ENCODE measurements around the gene DPYSL4. TPM values are rescaled to one million over a fixed set of nuclear protein-coding genes. Genes with fewer than 3 reads are reported as not detected.

DPYSL4 gene
- total RNA-seq, 4 donors from 2014 or later: 0.79 TPM; not detected in 3

- no peak for TF ChIP-seq EP300 (IDR thresholded peaks at IDR 0.05; ENCODE audit: low read depth)
- TF ChIP-seq, protein P1, sequence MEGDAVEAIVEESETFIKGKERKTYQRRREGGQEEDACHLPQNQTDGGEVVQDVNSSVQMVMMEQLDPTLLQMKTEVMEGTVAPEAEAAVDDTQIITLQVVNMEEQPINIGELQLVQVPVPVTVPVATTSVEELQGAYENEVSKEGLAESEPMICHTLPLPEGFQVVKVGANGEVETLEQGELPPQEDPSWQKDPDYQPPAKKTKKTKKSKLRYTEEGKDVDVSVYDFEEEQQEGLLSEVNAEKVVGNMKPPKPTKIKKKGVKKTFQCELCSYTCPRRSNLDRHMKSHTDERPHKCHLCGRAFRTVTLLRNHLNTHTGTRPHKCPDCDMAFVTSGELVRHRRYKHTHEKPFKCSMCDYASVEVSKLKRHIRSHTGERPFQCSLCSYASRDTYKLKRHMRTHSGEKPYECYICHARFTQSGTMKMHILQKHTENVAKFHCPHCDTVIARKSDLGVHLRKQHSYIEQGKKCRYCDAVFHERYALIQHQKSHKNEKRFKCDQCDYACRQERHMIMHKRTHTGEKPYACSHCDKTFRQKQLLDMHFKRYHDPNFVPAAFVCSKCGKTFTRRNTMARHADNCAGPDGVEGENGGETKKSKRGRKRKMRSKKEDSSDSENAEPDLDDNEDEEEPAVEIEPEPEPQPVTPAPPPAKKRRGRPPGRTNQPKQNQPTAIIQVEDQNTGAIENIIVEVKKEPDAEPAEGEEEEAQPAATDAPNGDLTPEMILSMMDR (IDR thresholded peaks at IDR 0.05): no peak
- TF ChIP-seq POLR2A (IDR thresholded peaks at IDR 0.05): no peak
- TF ChIP-seq POLR2AphosphoS5 (IDR thresholded peaks at IDR 0.05): no peak
- H3K27ac ChIP-seq: no peak overlapping the region
- no peaks in the 10 kb centered on the region for H3K4me1 ChIP-seq
- intact Hi-C loops (cut with DNase I; ENCODE audit: low total_unique reads) (no loop called here), in situ Hi-C loops (cut with MboI; ENCODE audit: low pct_ligation_motif_present in 1 of 4, low pct_unique_long_range_greater_than_20kb in 1 of 4, low sequenced_read_pairs in 3 of 4) (loop anchor here in 2 of 4 donors (25.0 kb wide), 1 partner anchor 251 kb away; no protein-coding TSS in a partner anchor)
- H3K4me3 ChIP-seq: no peak overlapping the region
- WGBS, 2 donors (ENCODE audit: low coverage in 1 of 2): 87% methylated on average over 12 of the region's 12 CpGs; no CpG with 5 or more reads in 1 of the 2 donors
- no peak for DNase-seq
- no peaks in the 10 kb centered on the region for H3K9me3 ChIP-seq
- H3K27me3 ChIP-seq: peaks cover 10% of the 10 kb centered on the region
- no peaks in the 10 kb centered on the region for H3K36me3 ChIP-seq
Measured at GRCh38 chr10:132138596-132138995, 48.2 kb upstream of the DPYSL4 start.

DNA sequence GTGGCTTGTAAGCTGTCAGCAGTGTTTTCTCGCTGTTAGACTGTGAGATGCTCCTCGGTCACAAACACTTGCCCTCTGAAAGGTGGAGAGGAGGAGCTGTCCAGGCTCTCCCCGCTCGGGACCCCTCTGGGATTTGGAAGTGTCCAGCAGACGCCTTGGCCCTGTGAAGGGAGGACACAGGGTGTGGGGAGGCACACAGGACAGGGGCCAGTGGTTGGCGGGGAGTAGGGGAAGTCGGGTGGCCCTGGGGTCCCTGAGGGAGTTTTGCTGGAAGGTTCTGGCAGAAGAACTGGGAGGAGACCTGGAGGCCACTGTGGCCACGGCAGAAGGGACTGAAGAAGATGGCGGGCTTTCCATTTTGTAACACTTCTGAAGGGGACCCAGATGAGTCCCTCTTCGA, 47.2 kb upstream of the DPYSL4 start:
- WGBS, 2 donors (ENCODE audit: low coverage in 1 of 2): 52 to 71% methylated on average over 2 to 10 of the region's 10 CpGs
- Histone ChIP-seq H3K27ac (no peak overlapping the region), H3K36me3 (no peaks in the 10 kb centered on the region), H3K9me3 (no peaks in the 10 kb centered on the region), H3K4me1 (no peaks in the 10 kb centered on the region), H3K4me3 (no peak overlapping the region), H3K27me3 (peaks cover 11% of the 10 kb centered on the region)
- intact Hi-C loops (cut with DNase I; ENCODE audit: low total_unique reads): no loop called here
- in situ Hi-C loops (cut with MboI; ENCODE audit: low pct_ligation_motif_present in 1 of 4, low pct_unique_long_range_greater_than_20kb in 1 of 4, low sequenced_read_pairs in 3 of 4): loop anchor here in 2 of 4 donors (25.0 kb wide), 1 partner anchor 252 kb away; no protein-coding TSS in a partner anchor
- TF ChIP-seq POLR2A (IDR thresholded peaks at IDR 0.05): no peak
- TF ChIP-seq POLR2AphosphoS5 (IDR thresholded peaks at IDR 0.05): no peak
- TF ChIP-seq, protein P1 (IDR thresholded peaks at IDR 0.05): no peak
- no peak for TF ChIP-seq EP300 (IDR thresholded peaks at IDR 0.05; ENCODE audit: low read depth)
- no peak for DNase-seq

GRCh38 chr10:132140167-132140925, 46.4 kb upstream of the DPYSL4 start:
- no peaks in the 10 kb centered on the region for H3K9me3 ChIP-seq
- H3K4me3 ChIP-seq: no peak overlapping the region
- H3K36me3 ChIP-seq: no peaks in the 10 kb centered on the region
- H3K4me1 ChIP-seq: no peaks in the 10 kb centered on the region
- DNase-seq: no peak
- H3K27ac ChIP-seq: no peak overlapping the region
- TF ChIP-seq POLR2A (IDR thresholded peaks at IDR 0.05): no peak
- no peak for TF ChIP-seq POLR2AphosphoS5 (IDR thresholded peaks at IDR 0.05)
- TF ChIP-seq EP300 (IDR thresholded peaks at IDR 0.05; ENCODE audit: low read depth): no peak
- TF ChIP-seq, protein P1 (IDR thresholded peaks at IDR 0.05): no peak
- H3K27me3 ChIP-seq: peaks cover 11% of the 10 kb centered on the region
- in situ Hi-C loops (cut with MboI; ENCODE audit: low pct_ligation_motif_present in 1 of 4, low pct_unique_long_range_greater_than_20kb in 1 of 4, low sequenced_read_pairs in 3 of 4) (loop anchor here in 2 of 4 donors (25.0 kb wide), 1 partner anchor 253 kb away; no protein-coding TSS in a partner anchor), intact Hi-C loops (cut with DNase I; ENCODE audit: low total_unique reads) (loop anchor here (5.0 kb wide), 1 partner anchor 253 kb away; no protein-coding TSS in a partner anchor)
- WGBS, 2 donors (ENCODE audit: low coverage in 1 of 2): 89% methylated on average over 40 of the region's 42 CpGs; no CpG with 5 or more reads in 1 of the 2 donors

DNA sequence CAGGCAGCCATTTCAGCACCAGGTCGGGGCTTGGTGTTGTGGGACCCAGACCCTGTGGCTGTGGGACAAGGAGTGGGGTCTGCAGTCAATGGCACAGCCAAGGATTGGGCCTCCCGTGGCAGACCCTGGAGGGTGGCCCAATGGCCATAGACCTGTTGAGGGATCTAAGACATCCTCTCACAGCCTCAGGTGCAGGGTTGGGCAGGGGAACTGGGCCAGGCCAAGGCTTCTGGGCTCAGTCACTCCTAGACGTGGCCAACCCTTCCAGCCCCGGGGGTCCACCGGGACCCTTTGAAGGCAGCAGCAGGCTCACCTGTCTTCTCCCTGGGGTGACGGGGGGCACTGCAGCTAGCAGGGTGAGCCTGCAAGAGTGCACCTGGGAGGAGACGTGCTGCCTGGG, 45.7 kb upstream of the DPYSL4 start:
- Histone ChIP-seq H3K4me3 (no peak overlapping the region), H3K4me1 (no peaks in the 10 kb centered on the region), H3K27ac (no peak overlapping the region), H3K36me3 (no peaks in the 10 kb centered on the region), H3K9me3 (no peaks in the 10 kb centered on the region), H3K27me3 (peaks cover 11% of the 10 kb centered on the region)
- in situ Hi-C loops (cut with MboI; ENCODE audit: low pct_ligation_motif_present in 1 of 4, low pct_unique_long_range_greater_than_20kb in 1 of 4, low sequenced_read_pairs in 3 of 4): loop anchor here in 2 of 4 donors (25.0 kb wide), 1 partner anchor 254 kb away; no protein-coding TSS in a partner anchor
- no peak for DNase-seq
- intact Hi-C loops (cut with DNase I; ENCODE audit: low total_unique reads): loop anchor here (5.0 kb wide), 1 partner anchor 254 kb away; no protein-coding TSS in a partner anchor
- WGBS, 2 donors (ENCODE audit: low coverage in 1 of 2): 83% methylated on average over 7 of the region's 7 CpGs; no CpG with 5 or more reads in 1 of the 2 donors
- TF ChIP-seq POLR2AphosphoS5 (IDR thresholded peaks at IDR 0.05): no peak
- TF ChIP-seq, protein P1 (IDR thresholded peaks at IDR 0.05): no peak
- no peak for TF ChIP-seq EP300 (IDR thresholded peaks at IDR 0.05; ENCODE audit: low read depth)
- TF ChIP-seq POLR2A (IDR thresholded peaks at IDR 0.05): no peak
